Smooth muscle cell of the brain vasculature (primary cell): ENCODE data around the gene ITPK1.

Experiments used
- DNase-seq: peaks from one replicate; pipeline ENCODE4 v3.0.0-alpha.2; 2012; ENCODE audit warnings: low read depth, low spot score

ITPK1 gene

GRCh38 chr14:93010522-93011140, 105.1 kb downstream of the ITPK1 start:
- DNase-seq: no peak

GRCh38 chr14:93010130-93010499, 105.6 kb downstream of the ITPK1 start:
- no peak for DNase-seq

- DNase-seq: no peak
These were observed 106.1 kb downstream of the ITPK1 start for GRCh38 chr14:93009471-93010129.

- DNase-seq: no peak
These were observed 107.3 kb downstream of the ITPK1 start for GRCh38 chr14:93008381-93008780.

GRCh38 chr14:93007225-93007997, 108.3 kb downstream of the ITPK1 start:
- DNase-seq: no peak

GRCh38 chr14:93006567-93007051, 109.1 kb downstream of the ITPK1 start:
- no peak for DNase-seq

GRCh38 chr14:93005838-93006237, 109.9 kb downstream of the ITPK1 start:
- DNase-seq: no peak

- DNase-seq: no peak
These were observed 110.5 kb downstream of the ITPK1 start for GRCh38 chr14:93005135-93005813.

GRCh38 chr14:93004699-93005082, 111.0 kb downstream of the ITPK1 start:
- DNase-seq: no peak

- DNase-seq: no peak
These were observed 111.6 kb downstream of the ITPK1 start for GRCh38 chr14:93003945-93004698.

GRCh38 chr14:93002851-93003298, 112.8 kb downstream of the ITPK1 start:
- no peak for DNase-seq

- DNase-seq: no peak
These were observed 113.7 kb downstream of the ITPK1 start for GRCh38 chr14:93002049-93002448.

- no peak for DNase-seq
These were observed 116.8 kb downstream of the ITPK1 start for GRCh38 chr14:92998946-92999345.

GRCh38 chr14:92997343-92998061, 118.2 kb downstream of the ITPK1 start:
- no peak for DNase-seq

GRCh38 chr14:92995620-92996019, 120.1 kb downstream of the ITPK1 start:
- no peak for DNase-seq

GRCh38 chr14:92994942-92995341, 120.8 kb downstream of the ITPK1 start:
- DNase-seq: no peak

GRCh38 chr14:92994131-92994676, 121.5 kb downstream of the ITPK1 start:
- DNase-seq: no peak

- DNase-seq: no peak
These were observed 122.4 kb downstream of the ITPK1 start for GRCh38 chr14:92993302-92993701.

- no peak for DNase-seq
These were observed 124.2 kb downstream of the ITPK1 start for GRCh38 chr14:92991536-92991935.
